BLaER1 treated with 17β-estradiol and CSF1 and Interleukin-3, amounts not matched to agents 10 nM and 100 nM (cell line): ENCODE results near the gene CIAO2B.
"Not testable (repeated sequence)": the region's sequence is repeated elsewhere in the genome, so short reads cannot be mapped to it uniquely, and the experiment has no call there.

Experiments used
- H3K27ac ChIP-seq, 11 experiments: shearing (Covaris generic); formaldehyde crosslinking; 2 replicates each; pipeline ENCODE4 v1.8.1; 2022
- H3K27me3 ChIP-seq, 11 experiments: shearing (Covaris generic); formaldehyde crosslinking; 2 replicates each; pipeline ENCODE4 v1.8.1; 2022
- H3K36me3 ChIP-seq, 11 experiments: shearing (Covaris generic); formaldehyde crosslinking; 2 replicates each; pipeline ENCODE4 v1.8.1; 2022
- H3K4me1 ChIP-seq, 10 experiments: shearing (Covaris generic); formaldehyde crosslinking; 2 replicates each; pipeline ENCODE4 v1.8.1; 2022
- H3K4me2 ChIP-seq, 11 experiments: shearing (Covaris generic); formaldehyde crosslinking; 2 replicates each; pipeline ENCODE4 v1.8.1; 2022
- H3K4me3 ChIP-seq, 10 experiments: shearing (Covaris generic); formaldehyde crosslinking; 2 replicates each; pipeline ENCODE4 v1.8.1; 2022
- H3K9ac ChIP-seq, 11 experiments: shearing (Covaris generic); formaldehyde crosslinking; 2 replicates each; pipeline ENCODE4 v1.8.1; 2022
- H3K9me3 ChIP-seq, 11 experiments: shearing (Covaris generic); formaldehyde crosslinking; replicated peaks in 1 of 11; 2 replicates each; pipeline ENCODE4 v1.8.1; 2022
- H4K20me1 ChIP-seq, 11 experiments: shearing (Covaris generic); formaldehyde crosslinking; 2 replicates each; pipeline ENCODE4 v1.8.1; 2022
- Cebpa-rat ChIP-seq, 11 experiments: shearing (Covaris generic); IDR thresholded peaks; 2 replicates each; pipeline ENCODE4 v1.8.1; 2022

The CIAO2B gene

DNA sequence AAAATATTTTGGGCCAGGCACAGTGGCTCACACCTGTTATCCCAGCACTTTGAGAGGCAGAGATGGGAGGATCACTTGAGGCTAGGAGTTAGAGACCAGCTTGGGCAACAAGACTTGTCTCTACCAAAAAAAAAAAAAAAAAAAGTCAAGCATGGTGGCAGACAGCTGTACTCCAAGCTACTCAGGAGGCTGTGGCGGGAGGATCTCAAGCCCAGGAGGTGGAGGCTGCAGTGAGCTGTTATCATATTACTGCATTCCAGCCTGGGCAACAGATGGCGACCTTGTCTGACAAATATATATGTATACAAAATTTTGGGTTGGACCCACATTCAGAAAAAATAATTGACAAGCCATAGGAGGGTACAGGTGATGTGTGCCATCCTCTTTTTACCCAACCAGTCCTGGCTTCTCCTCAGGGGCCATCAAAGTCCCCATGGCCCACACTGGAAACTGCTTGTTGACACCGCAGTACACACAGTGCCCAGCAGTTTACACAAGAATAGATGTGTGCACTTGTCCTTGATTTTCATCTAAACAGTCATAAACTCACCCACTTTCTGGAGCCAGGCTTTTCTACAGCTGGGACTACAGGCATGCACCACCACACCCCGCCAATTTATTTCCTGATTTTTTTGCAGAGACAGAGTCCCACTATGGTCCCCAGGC is 2.8 kb upstream of the CIAO2B start:
- H3K27me3 ChIP-seq: no peaks in the 10 kb centered on the region
- no peaks in the 10 kb centered on the region for H3K9me3 ChIP-seq
- H4K20me1 ChIP-seq: peaks cover 41 to 77% (median 65%) of the 10 kb centered on the region in 11 experiments; a peak in 20 of 22 replicates
- peaks cover 42 to 50% (median 47%) of the 10 kb centered on the region in 10 experiments for H3K4me1 ChIP-seq
- no peak for TF ChIP-seq Cebpa-rat (IDR thresholded peaks at IDR 0.05)
- H3K4me2 ChIP-seq: peak overlapping the region; percentile 93 to 100 (median 99); a peak in 21 of 22 replicates
- H3K4me3 ChIP-seq: no peak overlapping the region
- peak overlapping the region in 3 of 11 experiments; percentile 92 to 95 (median 93); a peak in 3 of 22 replicates for H3K9ac ChIP-seq
- H3K36me3 ChIP-seq: peaks cover 48 to 75% (median 62%) of the 10 kb centered on the region in 11 experiments
- H3K27ac ChIP-seq: no peak overlapping the region

DNA sequence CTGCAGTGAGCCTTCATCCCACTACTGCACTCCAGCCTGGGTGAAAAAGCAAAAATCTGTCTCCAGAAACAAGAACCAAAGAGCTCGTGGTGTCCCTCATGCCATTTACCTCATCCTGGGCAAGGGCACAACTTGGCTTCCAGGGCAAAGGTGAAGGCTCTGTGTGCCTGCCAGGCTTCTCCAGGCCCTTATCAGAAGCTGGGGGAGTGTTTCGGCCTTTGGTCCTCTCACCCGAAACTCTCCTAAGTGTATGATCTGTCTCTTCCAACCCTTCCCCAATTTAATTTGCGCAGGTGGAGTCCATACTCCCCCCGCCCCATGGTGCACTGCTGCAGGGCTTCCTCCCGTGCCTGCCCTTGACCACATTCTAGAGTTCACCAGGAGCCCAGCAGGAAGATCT is 2.3 kb upstream of the CIAO2B start:
- Histone ChIP-seq H3K27me3 (no peaks in the 10 kb centered on the region), H3K36me3 (peaks cover 46 to 73% (median 62%) of the 10 kb centered on the region in 11 experiments), H3K9ac (peak overlapping the region; percentile 87 to 99 (median 95); a peak in 14 of 22 replicates), H3K4me3 (peak overlapping the region in 6 of 10 experiments; percentile 76 to 100 (median 90); a peak in 10 of 20 replicates), H4K20me1 (peaks cover 41 to 77% (median 67%) of the 10 kb centered on the region in 11 experiments; a peak in 20 of 22 replicates), H3K9me3 (no peaks in the 10 kb centered on the region), H3K4me2 (peak overlapping the region; percentile 93 to 100 (median 99)), H3K4me1 (peaks cover 46 to 51% (median 49%) of the 10 kb centered on the region in 10 experiments), H3K27ac (peak overlapping the region in 2 of 11 experiments; percentile 91 to 97; a peak in 2 of 22 replicates)
- no peak for TF ChIP-seq Cebpa-rat (IDR thresholded peaks at IDR 0.05)

DNA sequence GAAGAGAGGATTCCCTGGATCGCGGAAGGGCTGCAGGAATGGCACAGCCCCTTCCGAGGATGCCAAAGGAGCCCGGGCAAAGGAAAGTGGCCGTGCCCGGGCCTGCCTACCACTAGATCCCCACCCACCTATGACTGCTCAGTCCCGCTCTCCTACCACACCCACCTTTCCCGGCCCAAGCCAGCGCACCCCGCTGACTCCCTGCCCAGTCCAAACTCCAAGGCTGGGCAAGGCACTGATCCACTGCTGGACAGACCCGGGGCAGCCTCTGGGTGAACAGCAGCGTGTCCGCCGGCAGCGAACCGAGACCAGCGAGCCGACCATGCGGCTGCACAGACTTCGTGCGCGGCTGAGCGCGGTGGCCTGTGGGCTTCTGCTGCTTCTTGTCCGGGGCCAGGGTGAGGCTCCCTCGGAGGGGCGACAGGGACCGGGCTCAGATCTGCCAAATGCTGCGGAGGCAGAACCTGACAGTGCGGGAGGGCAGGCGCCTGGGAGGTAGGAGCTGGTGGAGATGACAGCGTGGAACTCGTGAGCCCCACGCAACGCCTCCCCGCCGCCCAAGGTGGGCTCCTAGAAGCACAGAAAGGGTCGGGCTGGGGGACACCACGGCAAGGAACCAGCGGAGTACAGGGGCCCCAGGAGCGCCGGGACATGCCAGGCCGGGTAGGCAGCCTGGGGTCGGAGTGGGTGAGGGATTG is 1.3 kb upstream of the CIAO2B start, which contains the start of gene CES2:
TSS of gene CES2 (plus strand) at position 203 of the 698 bp plus-strand sequence. CDS start at position 323, 120 bp downstream.
- Histone ChIP-seq H3K4me2 (peak within 1 kb of the TSS; percentile 93 to 100 (median 99)), H3K9me3 (no peaks in the 10 kb centered on the region), H3K9ac (peak within 1 kb of the TSS; percentile 87 to 99 (median 95)), H3K27me3 (no peaks in the 10 kb centered on the region), H3K4me1 (peaks cover 46 to 51% (median 49%) of the 10 kb centered on the region in 10 experiments), H3K36me3 (peaks cover 41 to 71% (median 59%) of the 10 kb centered on the region in 11 experiments), H3K27ac (peak within 1 kb of the TSS; percentile 85 to 97 (median 93)), H3K4me3 (peak within 1 kb of the TSS; percentile 76 to 100 (median 89)), H4K20me1 (peaks cover 41 to 76% (median 63%) of the 10 kb centered on the region in 11 experiments; a peak in 20 of 22 replicates)
- no peak for TF ChIP-seq Cebpa-rat (IDR thresholded peaks at IDR 0.05)

DNA sequence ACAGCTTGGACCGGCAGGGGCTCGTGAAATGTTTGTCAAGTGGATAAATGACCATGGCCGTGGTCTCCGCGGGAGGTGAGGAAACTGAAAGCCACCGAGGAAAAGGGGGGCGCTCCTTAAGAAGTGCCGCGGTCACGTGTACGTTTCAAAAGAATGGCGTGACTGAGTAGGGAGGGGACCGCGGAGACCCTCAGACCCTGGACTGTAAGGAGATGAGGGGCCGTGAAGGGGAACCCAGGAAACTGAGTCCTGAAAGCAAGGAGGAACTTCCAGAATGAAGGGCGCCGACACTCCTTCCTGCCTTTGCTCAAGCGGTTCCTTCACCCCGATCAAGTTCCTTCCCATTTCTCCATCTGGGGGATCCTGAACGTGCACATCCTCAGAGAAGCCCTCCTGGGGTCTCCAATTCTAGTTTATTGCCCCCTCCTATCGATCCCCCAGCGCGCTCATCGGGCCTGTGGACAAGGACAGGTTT is 674 bp upstream of the CIAO2B start:
- Histone ChIP-seq H3K36me3 (peaks cover 35 to 70% (median 53%) of the 10 kb centered on the region in 11 experiments), H3K4me1 (peaks cover 46 to 54% (median 49%) of the 10 kb centered on the region in 10 experiments), H3K9ac (peak overlapping the region; percentile 87 to 99 (median 95)), H3K4me3 (peak overlapping the region; percentile 76 to 100 (median 89)), H4K20me1 (peaks cover 41 to 75% (median 59%) of the 10 kb centered on the region in 11 experiments; a peak in 20 of 22 replicates), H3K4me2 (peak overlapping the region; percentile 93 to 100 (median 99)), H3K27ac (peak overlapping the region; percentile 85 to 97 (median 93))
- not testable (repeated sequence) for H3K27me3 ChIP-seq, H3K9me3 ChIP-seq

DNA sequence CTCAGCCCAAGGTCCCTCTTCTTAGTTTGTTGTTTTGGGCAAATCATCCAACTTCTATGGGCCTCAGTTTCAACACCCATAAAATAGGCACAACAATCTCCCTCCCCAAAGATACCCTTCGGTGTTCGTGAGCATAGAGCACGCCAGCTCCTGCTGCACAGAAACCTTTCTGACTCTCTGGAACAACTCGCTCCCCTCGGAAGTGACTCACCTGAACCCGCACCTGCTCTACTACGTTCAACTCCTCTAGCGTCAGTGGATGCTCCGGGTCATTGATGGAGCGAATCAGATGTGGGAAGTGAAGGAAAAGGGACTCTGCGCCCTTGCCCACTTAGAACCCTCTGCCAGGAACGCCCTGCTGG is 445 bp downstream of the CIAO2B start:
- Histone ChIP-seq H4K20me1 (peaks cover 34 to 64% (median 48%) of the 10 kb centered on the region in 11 experiments; a peak in 20 of 22 replicates), H3K36me3 (peaks cover 24 to 59% (median 42%) of the 10 kb centered on the region in 11 experiments), H3K4me3 (peak overlapping the region; percentile 76 to 100 (median 89)), H3K9me3 (no peaks in the 10 kb centered on the region), H3K4me2 (peak overlapping the region; percentile 93 to 100 (median 99)), H3K27me3 (no peaks in the 10 kb centered on the region), H3K9ac (peak overlapping the region; percentile 87 to 99 (median 95)), H3K27ac (peak overlapping the region; percentile 85 to 97 (median 93)), H3K4me1 (peaks cover 48 to 56% (median 52%) of the 10 kb centered on the region in 10 experiments)
- TF ChIP-seq Cebpa-rat (IDR thresholded peaks at IDR 0.05): no peak

- H3K36me3 ChIP-seq: peaks cover 15 to 42% (median 26%) of the 10 kb centered on the region in 11 experiments
- peak overlapping the region; percentile 93 to 100 (median 99); a peak in 16 of 22 replicates for H3K4me2 ChIP-seq
- H3K27ac ChIP-seq: peak overlapping the region in 1 of 11 experiments; percentile 4; a peak in 1 of 22 replicates
- H3K9me3 ChIP-seq: no peaks in the 10 kb centered on the region
- H4K20me1 ChIP-seq: peaks cover 18 to 47% (median 32%) of the 10 kb centered on the region in 11 experiments; a peak in 20 of 22 replicates
- peak overlapping the region in 4 of 11 experiments; percentile 34 to 95 (median 92); a peak in 7 of 22 replicates for H3K9ac ChIP-seq
- H3K27me3 ChIP-seq: peaks cover 0 to 6% (median 0%) of the 10 kb centered on the region in 11 experiments; a peak in 4 of 22 replicates
- no peak for TF ChIP-seq Cebpa-rat (IDR thresholded peaks at IDR 0.05)
- 0 out of 20 replicates have a peak overlapping the region, but pooled peaks of 2 of the 10 experiments have one; percentile 83 to 98 for H3K4me3 ChIP-seq
- H3K4me1 ChIP-seq: peaks cover 54 to 65% (median 60%) of the 10 kb centered on the region in 10 experiments
Measured at GRCh38 chr16:66932076-66932475, 2.1 kb downstream of the CIAO2B start.

DNA sequence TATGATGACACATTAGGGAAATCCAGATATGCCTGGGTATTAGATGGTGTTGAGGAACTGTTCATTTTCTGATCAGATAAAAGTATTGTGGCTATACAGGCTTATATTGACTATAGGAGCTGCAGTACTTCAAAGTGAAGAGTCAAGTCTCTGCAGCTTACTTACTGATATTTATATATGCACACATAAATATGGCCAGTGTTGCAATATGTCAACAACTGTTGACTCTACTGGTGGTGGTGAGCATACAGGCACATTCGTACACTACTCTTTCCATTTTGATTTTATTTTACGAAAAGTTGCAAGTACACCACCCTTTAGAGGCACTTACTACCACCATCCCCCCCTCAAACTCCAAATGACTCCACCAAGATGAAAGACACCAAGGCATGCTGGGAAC is 2.5 kb downstream of the CIAO2B start:
- H3K4me3 ChIP-seq: no peak overlapping the region
- H3K27ac ChIP-seq: no peak overlapping the region
- no peaks in the 10 kb centered on the region for H3K9me3 ChIP-seq
- 0 out of 22 replicates have a peak overlapping the region, but pooled peaks of 2 of the 11 experiments have one; percentile 99 to 100 for H3K4me2 ChIP-seq
- H4K20me1 ChIP-seq: peaks cover 14 to 43% (median 32%) of the 10 kb centered on the region in 11 experiments; a peak in 19 of 22 replicates
- peaks cover 0 to 10% (median 3%) of the 10 kb centered on the region in 11 experiments; a peak in 19 of 22 replicates for H3K27me3 ChIP-seq
- peaks cover 15 to 39% (median 22%) of the 10 kb centered on the region in 11 experiments for H3K36me3 ChIP-seq
- H3K4me1 ChIP-seq: peaks cover 54 to 65% (median 60%) of the 10 kb centered on the region in 10 experiments
- no peak for TF ChIP-seq Cebpa-rat (IDR thresholded peaks at IDR 0.05)
- H3K9ac ChIP-seq: no peak overlapping the region

GRCh38 chr16:66930189-66930588 is 4.0 kb downstream of the CIAO2B start:
- Histone ChIP-seq H3K27me3 (peaks cover 14 to 25% (median 18%) of the 10 kb centered on the region in 11 experiments), H3K36me3 (peaks cover 15 to 30% (median 21%) of the 10 kb centered on the region in 11 experiments; a peak in 21 of 22 replicates), H3K4me1 (peaks cover 54 to 65% (median 60%) of the 10 kb centered on the region in 10 experiments), H3K4me3 (no peak overlapping the region), H3K9me3 (no peaks in the 10 kb centered on the region), H4K20me1 (peaks cover 0 to 28% (median 19%) of the 10 kb centered on the region in 11 experiments; a peak in 13 of 22 replicates), H3K27ac (no peak overlapping the region), H3K9ac (0 out of 22 replicates have a peak overlapping the region, but pooled peaks of 2 of the 11 experiments have one; percentile 8 to 15), H3K4me2 (no peak overlapping the region)
- TF ChIP-seq Cebpa-rat (IDR thresholded peaks at IDR 0.05): no peak
